Measurements from ENCODE around the gene AKT3. TPM values are rescaled to one million over a fixed set of nuclear protein-coding genes. Genes with fewer than 3 reads are reported as not detected.
A peak's percentile ranks its signal among the peaks of the same experiment; 100 is the strongest.
"Not testable (repeated sequence)": the region's sequence is repeated elsewhere in the genome, so short reads cannot be mapped to it uniquely, and the experiment has no call there.

Gene AKT3
- total RNA-seq, result 10 to 100 TPM; 28.3 to 31.5 TPM

GRCh38 chr1:243850202-243850451, at the start of gene AKT3:
Gene AKT3, minus strand, starts transcription at chr1:243850243. Its CDS starts 7,073 bp downstream, at chr1:243843170.
- CTCF ChIA-PET, result no interaction called here
- POLR2A ChIA-PET, result no interaction called here
- Mint-ChIP-seq H3K4me1 (peaks cover 26% of the 10 kb centered on the region), H3K9me3 (no peaks in the 10 kb centered on the region), H3K4me3 (peak within 1 kb of the TSS; percentile 89), H3K27me3 (peaks cover 24% of the 10 kb centered on the region), H3K36me3 (ENCODE audit: low read depth) (peaks cover 3% of the 10 kb centered on the region), H3K27ac (peak within 1 kb of the TSS; percentile 94)
- peak; percentile 79 for DNase-seq

- CTCF ChIA-PET, result no interaction called here
- POLR2A ChIA-PET, result no interaction called here
- Mint-ChIP-seq H3K4me1 (no peaks in the 10 kb centered on the region), H3K4me3 (no peak overlapping the region), H3K9me3 (no peaks in the 10 kb centered on the region), H3K27ac (no peak overlapping the region), H3K27me3 (peaks cover 12% of the 10 kb centered on the region), H3K36me3 (ENCODE audit: low read depth) (no peaks in the 10 kb centered on the region)
- no peak for DNase-seq
Observed at GRCh38 chr1:243898278-243898677, 48.2 kb upstream of the AKT3 start.

- Mint-ChIP-seq H3K4me1 (no peaks in the 10 kb centered on the region), H3K27me3 (peaks cover 9% of the 10 kb centered on the region), H3K9me3 (no peaks in the 10 kb centered on the region), H3K27ac (no peak overlapping the region), H3K4me3 (no peak overlapping the region), H3K36me3 (ENCODE audit: low read depth) (no peaks in the 10 kb centered on the region)
- CTCF ChIA-PET, result interaction anchor here (0.8 kb wide), 1 partner anchor 9 kb away, joined by 4 read pairs; no protein-coding TSS in a partner anchor
- POLR2A ChIA-PET, result no interaction called here
- DNase-seq, result no peak
Observed at GRCh38 chr1:243896313-243896712, 46.3 kb upstream of the AKT3 start.

- Mint-ChIP-seq H3K27ac (no peak overlapping the region), H3K36me3 (ENCODE audit: low read depth) (no peaks in the 10 kb centered on the region), H3K9me3 (no peaks in the 10 kb centered on the region), H3K4me1 (no peaks in the 10 kb centered on the region), H3K4me3 (no peak overlapping the region), H3K27me3 (peaks cover 12% of the 10 kb centered on the region)
- ChIA-PET POLR2A (no interaction called here), CTCF (no interaction called here)
- DNase-seq, result no peak
Observed at GRCh38 chr1:243892456-243892855, 42.4 kb upstream of the AKT3 start.

- Mint-ChIP-seq H3K4me1 (no peaks in the 10 kb centered on the region), H3K27ac (no peak overlapping the region), H3K27me3 (peaks cover 8% of the 10 kb centered on the region), H3K4me3 (no peak overlapping the region), H3K9me3 (no peaks in the 10 kb centered on the region), H3K36me3 (ENCODE audit: low read depth) (no peaks in the 10 kb centered on the region)
- ChIA-PET CTCF (no interaction called here), POLR2A (no interaction called here)
- DNase-seq, result no peak
Observed at GRCh38 chr1:243890576-243890975, 40.5 kb upstream of the AKT3 start.

- ChIA-PET CTCF (interaction anchor here (1.3 kb wide), 1 partner anchor 14 kb away, joined by 3 read pairs; no protein-coding TSS in a partner anchor), POLR2A (no interaction called here)
- DNase-seq, result no peak
- H3K4me1 Mint-ChIP-seq, result no peaks in the 10 kb centered on the region
- no peaks in the 10 kb centered on the region for H3K36me3 Mint-ChIP-seq (ENCODE audit: low read depth)
- H3K4me3 Mint-ChIP-seq, result no peak overlapping the region
- peaks cover 2% of the 10 kb centered on the region for H3K27me3 Mint-ChIP-seq
- H3K27ac Mint-ChIP-seq, result no peak overlapping the region
- no peaks in the 10 kb centered on the region for H3K9me3 Mint-ChIP-seq
Observed at GRCh38 chr1:243885806-243886205, 35.8 kb upstream of the AKT3 start.

GRCh38 chr1:243884603-243885002, 34.6 kb upstream of the AKT3 start:
- ChIA-PET CTCF (interaction anchor here (1.3 kb wide), 1 partner anchor 13 kb away, joined by 3 read pairs; no protein-coding TSS in a partner anchor), POLR2A (no interaction called here)
- no peak overlapping the region for H3K4me3 Mint-ChIP-seq
- H3K36me3 Mint-ChIP-seq (ENCODE audit: low read depth), result no peaks in the 10 kb centered on the region
- H3K4me1 Mint-ChIP-seq, result no peaks in the 10 kb centered on the region
- no peaks in the 10 kb centered on the region for H3K9me3 Mint-ChIP-seq
- no peak for DNase-seq
- no peaks in the 10 kb centered on the region for H3K27me3 Mint-ChIP-seq
- H3K27ac Mint-ChIP-seq, result no peak overlapping the region

- Mint-ChIP-seq H3K27ac (no peak overlapping the region), H3K36me3 (ENCODE audit: low read depth) (no peaks in the 10 kb centered on the region), H3K27me3 (no peaks in the 10 kb centered on the region), H3K4me1 (no peaks in the 10 kb centered on the region), H3K4me3 (no peak overlapping the region), H3K9me3 (no peaks in the 10 kb centered on the region)
- no peak for DNase-seq
- ChIA-PET POLR2A (no interaction called here), CTCF (no interaction called here)
Observed at GRCh38 chr1:243883551-243883950, 33.5 kb upstream of the AKT3 start.

GRCh38 chr1:243882276-243882675, 32.2 kb upstream of the AKT3 start:
- no peaks in the 10 kb centered on the region for H3K9me3 Mint-ChIP-seq
- no peaks in the 10 kb centered on the region for H3K27me3 Mint-ChIP-seq
- CTCF ChIA-PET, result no interaction called here
- H3K4me1 Mint-ChIP-seq, result no peaks in the 10 kb centered on the region
- H3K4me3 Mint-ChIP-seq, result no peak overlapping the region
- no peak for DNase-seq
- H3K27ac Mint-ChIP-seq, result no peak overlapping the region
- H3K36me3 Mint-ChIP-seq (ENCODE audit: low read depth), result no peaks in the 10 kb centered on the region
- POLR2A ChIA-PET, result no interaction called here

- H3K4me1 Mint-ChIP-seq; H3K27me3 Mint-ChIP-seq; POLR2A ChIA-PET; H3K27ac Mint-ChIP-seq; CTCF ChIA-PET; H3K9me3 Mint-ChIP-seq; H3K36me3 Mint-ChIP-seq (ENCODE audit: low read depth); H3K4me3 Mint-ChIP-seq; DNase-seq: not testable (repeated sequence)
Observed at GRCh38 chr1:243877058-243877457, 27.0 kb upstream of the AKT3 start.

- Mint-ChIP-seq H3K9me3 (no peaks in the 10 kb centered on the region), H3K27me3 (peaks cover 27% of the 10 kb centered on the region), H3K4me3 (no peak overlapping the region), H3K4me1 (peaks cover 9% of the 10 kb centered on the region), H3K36me3 (ENCODE audit: low read depth) (no peaks in the 10 kb centered on the region), H3K27ac (no peak overlapping the region)
- CTCF ChIA-PET, result interaction anchor here (1.0 kb wide), 1 partner anchor 10 kb away, joined by 4 read pairs; no protein-coding TSS in a partner anchor
- DNase-seq, result no peak
- POLR2A ChIA-PET, result no interaction called here
Observed at GRCh38 chr1:243855616-243856318, 5.7 kb upstream of the AKT3 start.

GRCh38 chr1:243851765-243852164, 1.7 kb upstream of the AKT3 start:
- H3K27me3 Mint-ChIP-seq, result peaks cover 20% of the 10 kb centered on the region
- CTCF ChIA-PET, result no interaction called here
- H3K4me3 Mint-ChIP-seq, result peak overlapping the region; percentile 87
- peak overlapping the region; percentile 94 for H3K27ac Mint-ChIP-seq
- no peak for DNase-seq
- peaks cover 21% of the 10 kb centered on the region for H3K4me1 Mint-ChIP-seq
- no peaks in the 10 kb centered on the region for H3K9me3 Mint-ChIP-seq
- H3K36me3 Mint-ChIP-seq (ENCODE audit: low read depth), result peaks cover 3% of the 10 kb centered on the region
- POLR2A ChIA-PET, result no interaction called here

- POLR2A ChIA-PET, result no interaction called here
- Mint-ChIP-seq H3K9me3 (no peaks in the 10 kb centered on the region), H3K4me1 (peaks cover 26% of the 10 kb centered on the region), H3K27me3 (peaks cover 24% of the 10 kb centered on the region), H3K4me3 (peak overlapping the region; percentile 87), H3K27ac (peak overlapping the region; percentile 94), H3K36me3 (ENCODE audit: low read depth) (peaks cover 3% of the 10 kb centered on the region)
- DNase-seq, result no peak
- CTCF ChIA-PET, result no interaction called here
Observed at GRCh38 chr1:243851257-243851756, 1.3 kb upstream of the AKT3 start.
